GM10266 (cell line): ENCODE data around the gene CNR2.
"Not testable (repeated sequence)": the region's sequence is repeated elsewhere in the genome, so short reads cannot be mapped to it uniquely, and the experiment has no call there.

Experiments used
- DNase-seq: peaks from one replicate; pipeline ENCODE4 v3.0.0; 2012; ENCODE audit errors: extremely low spot score
- TF ChIP-seq, protein P1 (sequence below): IDR thresholded peaks from 2 replicates; pipeline ENCODE4 v1.5.1; 2012; ENCODE audit warnings: mild to moderate bottlenecking, low read depth; ENCODE audit not compliant: control insufficient read depth, insufficient read depth; ENCODE audit errors: missing control alignments

Gene CNR2

DNA sequence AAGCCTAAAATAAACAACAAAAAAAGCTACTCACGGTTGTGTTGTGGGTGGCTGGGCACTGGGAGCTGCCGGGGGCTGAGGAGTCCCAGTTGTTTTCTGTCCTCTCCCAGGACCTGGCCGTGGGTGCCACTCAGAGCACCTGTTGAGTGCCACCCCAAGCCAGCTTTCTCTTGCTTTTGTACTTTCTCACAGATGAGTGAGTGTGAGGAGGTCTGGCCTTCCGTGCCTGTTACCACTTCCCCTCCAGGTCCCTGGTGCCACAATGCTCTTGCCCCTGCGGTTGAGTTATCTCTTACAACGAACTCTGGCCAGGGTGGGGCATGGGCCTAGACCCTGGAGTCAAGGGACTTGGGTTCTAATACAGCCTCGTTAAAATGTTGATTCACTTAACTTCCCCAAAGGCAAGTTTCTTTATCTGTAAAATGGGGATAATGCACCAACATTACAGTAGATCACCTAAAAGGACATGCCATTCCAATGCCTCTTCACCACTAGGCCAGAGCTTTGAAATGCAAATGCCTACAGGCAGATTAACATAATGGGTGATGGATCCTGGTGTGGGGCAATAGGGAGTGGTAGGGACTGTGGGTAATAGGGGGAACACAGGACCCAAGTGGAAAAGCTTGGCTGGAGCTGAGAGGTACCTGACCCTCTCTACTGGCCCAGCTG lies at the start of gene CNR2:
Gene CNR2 (minus strand): TSS at position 151 of the 669 bp plus-strand sequence. CDS start 37,745 bp downstream, outside the sequence.
- TF ChIP-seq, protein P1, sequence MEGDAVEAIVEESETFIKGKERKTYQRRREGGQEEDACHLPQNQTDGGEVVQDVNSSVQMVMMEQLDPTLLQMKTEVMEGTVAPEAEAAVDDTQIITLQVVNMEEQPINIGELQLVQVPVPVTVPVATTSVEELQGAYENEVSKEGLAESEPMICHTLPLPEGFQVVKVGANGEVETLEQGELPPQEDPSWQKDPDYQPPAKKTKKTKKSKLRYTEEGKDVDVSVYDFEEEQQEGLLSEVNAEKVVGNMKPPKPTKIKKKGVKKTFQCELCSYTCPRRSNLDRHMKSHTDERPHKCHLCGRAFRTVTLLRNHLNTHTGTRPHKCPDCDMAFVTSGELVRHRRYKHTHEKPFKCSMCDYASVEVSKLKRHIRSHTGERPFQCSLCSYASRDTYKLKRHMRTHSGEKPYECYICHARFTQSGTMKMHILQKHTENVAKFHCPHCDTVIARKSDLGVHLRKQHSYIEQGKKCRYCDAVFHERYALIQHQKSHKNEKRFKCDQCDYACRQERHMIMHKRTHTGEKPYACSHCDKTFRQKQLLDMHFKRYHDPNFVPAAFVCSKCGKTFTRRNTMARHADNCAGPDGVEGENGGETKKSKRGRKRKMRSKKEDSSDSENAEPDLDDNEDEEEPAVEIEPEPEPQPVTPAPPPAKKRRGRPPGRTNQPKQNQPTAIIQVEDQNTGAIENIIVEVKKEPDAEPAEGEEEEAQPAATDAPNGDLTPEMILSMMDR = no peak
- DNase-seq = no peak

DNA sequence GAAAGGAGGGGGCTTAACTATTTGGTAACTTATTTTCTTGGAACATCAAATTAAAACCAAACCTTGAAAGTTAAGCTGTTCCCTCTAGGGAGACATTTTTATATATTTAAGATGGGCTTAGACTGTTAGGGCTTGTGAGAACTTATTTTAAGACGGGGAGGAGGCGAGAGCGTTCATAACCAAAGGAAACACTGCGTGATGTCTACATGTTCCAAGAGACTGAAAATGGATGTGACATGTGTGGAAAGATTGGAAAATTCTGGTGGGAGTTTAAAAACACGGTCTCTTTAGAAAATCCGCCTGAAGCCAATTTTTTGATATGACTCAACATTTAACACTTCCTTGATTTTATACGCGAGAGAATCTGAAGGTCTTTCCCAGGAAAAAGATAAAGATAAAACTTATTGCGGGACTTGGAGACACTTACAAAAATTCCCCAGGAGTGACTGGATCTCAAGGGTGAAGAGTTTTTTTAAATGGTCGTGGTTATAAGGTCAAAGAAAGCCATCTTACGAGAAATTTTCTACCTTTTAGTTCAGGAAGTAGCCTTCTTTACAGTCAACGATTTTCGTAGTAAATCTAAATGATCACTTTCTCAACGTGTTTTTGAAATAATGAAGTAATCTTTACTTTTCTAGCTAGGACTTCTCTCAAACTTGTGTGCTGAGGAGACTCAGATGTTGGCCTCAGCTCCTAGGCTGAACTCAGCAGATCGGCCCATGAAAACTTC lies 47.3 kb upstream of the CNR2 start:
- TF ChIP-seq, protein P1 = no peak
- no peak for DNase-seq

DNA sequence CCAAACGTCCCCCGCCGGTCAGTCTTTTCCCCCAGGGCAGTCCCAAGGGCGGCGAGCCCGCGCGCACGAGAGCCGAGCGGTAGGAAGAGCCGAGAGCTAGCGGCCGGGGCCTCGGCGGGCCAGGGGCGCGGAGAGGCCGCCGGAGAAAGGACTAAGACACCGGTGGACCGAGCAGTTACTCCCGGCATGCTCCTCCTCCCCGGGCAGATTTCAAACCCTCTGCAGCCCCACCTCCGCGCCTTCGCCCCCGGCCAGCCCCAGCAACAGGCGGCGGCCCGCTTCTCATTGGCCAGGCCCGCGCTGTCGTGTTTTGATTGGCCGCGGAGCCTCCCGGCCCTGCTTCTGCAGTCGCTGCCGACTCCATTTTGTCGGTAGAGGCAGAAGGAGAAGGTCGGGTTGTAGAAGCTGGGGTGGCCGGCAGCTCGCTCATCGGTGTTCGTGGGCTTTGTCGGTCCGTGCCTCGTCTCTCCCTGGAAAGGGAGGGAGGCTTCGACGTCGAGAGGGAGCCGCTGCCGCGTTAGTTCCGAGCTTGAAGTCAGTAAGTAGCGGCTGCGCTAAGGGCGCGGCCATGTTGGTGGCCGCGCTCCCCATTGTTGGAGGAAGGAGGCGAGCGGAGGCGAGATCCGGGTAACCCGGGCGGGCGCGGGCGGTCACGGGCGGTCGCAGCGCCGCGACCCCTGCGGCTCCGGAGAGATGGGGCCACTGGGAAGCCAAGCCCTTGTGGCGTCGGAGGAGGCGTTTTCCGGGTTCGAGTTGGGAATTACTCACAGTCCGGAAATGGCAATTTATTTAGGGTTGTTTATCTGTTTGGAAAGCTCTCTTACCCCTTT lies 46.5 kb upstream of the CNR2 start, which contains the start of gene PNRC2:
Gene PNRC2 (plus strand): TSS at position 368 of the 830 bp plus-strand sequence. CDS start 1,630 bp downstream, outside the sequence.
- TF ChIP-seq, protein P1 = no peak
- peak; percentile 97 for DNase-seq

- peak; percentile 92 for DNase-seq
These were observed 45.8 kb upstream of the CNR2 start for GRCh38 chr1:23958810-23959460.

GRCh38 chr1:23958040-23958809 lies 45.1 kb upstream of the CNR2 start:
- not testable (repeated sequence) for DNase-seq

More at GRCh38 chr1:23958810-23959460, 45.8 kb upstream of the CNR2 start:
- TF ChIP-seq, protein P1 = peak; percentile 60

DNA sequence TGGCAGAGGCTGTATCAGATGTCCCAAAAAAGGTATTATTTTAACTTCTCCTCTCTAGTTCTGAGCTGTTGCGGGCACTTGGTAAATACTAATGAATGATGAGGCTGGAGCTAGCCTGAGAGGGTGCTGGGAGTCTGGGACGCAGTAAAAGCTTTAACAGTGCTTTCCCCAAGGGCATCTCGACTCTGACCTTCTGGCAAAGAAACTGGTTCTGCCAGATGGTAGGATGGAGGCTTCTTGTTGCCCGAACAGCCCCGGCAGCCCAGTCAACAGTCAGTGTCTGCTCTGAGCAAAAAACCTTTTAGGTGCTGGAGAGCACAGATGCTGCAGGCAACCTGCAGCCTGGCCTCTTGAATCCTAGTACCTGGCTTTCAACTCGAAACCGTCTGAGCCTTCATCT lies 43.9 kb upstream of the CNR2 start:
- TF ChIP-seq, protein P1 = no peak
- DNase-seq = no peak
